HL-60 (cell line): ENCODE measurements around the gene BAZ1A.
A peak's percentile ranks its signal among the peaks of the same experiment; 100 is the strongest.

Experiments used
- DNase-seq, 2 experiments: peaks; one replicate each; pipeline ENCODE4 v3.0.0-alpha.2; 2010 to 2020; ENCODE audit warnings: low read depth in 1 of 2, low spot score in 1 of 2
- H3K27ac ChIP-seq: fragments of 250-450 bp; sonication (Bioruptor Pico); replicated peaks from 2 replicates; pipeline ENCODE4 v1.5.1; 2020; ENCODE audit warnings: mild to moderate bottlenecking, moderate library complexity
- H3K27me3 ChIP-seq: fragments of 250-450 bp; sonication (Bioruptor Pico); 2 replicates; pipeline ENCODE4 v1.5.1; 2021; ENCODE audit warnings: mild to moderate bottlenecking, moderate library complexity; ENCODE audit not compliant: insufficient read depth, poor library complexity, severe bottlenecking
- H3K4me3 ChIP-seq: replicated peaks from 2 replicates; pipeline ENCODE4 v1.5.1; 2011; ENCODE audit warnings: mild to moderate bottlenecking, control low read depth, low read length; ENCODE audit not compliant: insufficient read depth
- CTCF ChIP-seq: IDR thresholded peaks from one replicate; pipeline ENCODE4 v1.5.1; 2011; ENCODE audit warnings: low read length, control low read depth, inconsistent platforms; ENCODE audit not compliant: insufficient read depth
- GABPA ChIP-seq: IDR thresholded peaks from 2 replicates; pipeline ENCODE4 v1.6.1; 2012; ENCODE audit warnings: low read depth
- POLR2AphosphoS5 ChIP-seq: IDR thresholded peaks from 2 replicates; pipeline ENCODE4 v1.6.1; 2012; ENCODE audit warnings: low read depth
- REST ChIP-seq: IDR thresholded peaks from 2 replicates; pipeline ENCODE4 v1.6.1; 2012; ENCODE audit warnings: low read depth; ENCODE audit not compliant: insufficient replicate concordance
- SPI1 ChIP-seq: IDR thresholded peaks from 2 replicates; pipeline ENCODE4 v1.6.1; 2012; ENCODE audit warnings: low read depth, mild to moderate bottlenecking, borderline replicate concordance

The BAZ1A gene

GRCh38 chr14:34792598-34792997, 82.6 kb downstream of the BAZ1A start:
- no peaks in the 10 kb centered on the region for H3K27me3 ChIP-seq
- H3K27ac ChIP-seq = 0 out of 2 replicates have a peak overlapping the region, but pooled peaks have one; percentile 24
- DNase-seq = peak; percentile 42 to 62
- H3K4me3 ChIP-seq = no peak overlapping the region
- TF ChIP-seq SPI1 (peak; percentile 38; the same call in 1 of the 2 replicates), CTCF (no peak), GABPA (no peak), REST (no peak), POLR2AphosphoS5 (no peak)

- H3K27me3 ChIP-seq = no peaks in the 10 kb centered on the region
- TF ChIP-seq POLR2AphosphoS5 = no peak
- no peak for TF ChIP-seq GABPA
- TF ChIP-seq REST = no peak
- TF ChIP-seq SPI1 = peak; percentile 46
- no peak for TF ChIP-seq CTCF
- no peak for DNase-seq
- no peak overlapping the region for H3K4me3 ChIP-seq
- H3K27ac ChIP-seq = no peak overlapping the region
Observed at GRCh38 chr14:34785223-34786006, 89.7 kb downstream of the BAZ1A start.

GRCh38 chr14:34782031-34782430, 93.1 kb downstream of the BAZ1A start:
- Histone ChIP-seq H3K4me3 (no peak overlapping the region), H3K27ac (no peak overlapping the region), H3K27me3 (no peaks in the 10 kb centered on the region)
- no peak for TF ChIP-seq REST
- no peak for TF ChIP-seq CTCF
- TF ChIP-seq POLR2AphosphoS5 = no peak
- no peak for TF ChIP-seq GABPA
- no peak for TF ChIP-seq SPI1
- no peak for DNase-seq
